PC-9 (cell line): Measurements from ENCODE around the gene PPP2R2B.

Experiments
- CTCF ChIP-seq: fragments of 200-600 bp; sonication (generic); conservative IDR thresholded peaks from 2 replicates; pipeline ENCODE4 v1.6.1; 2017; ENCODE audit warnings: mixed run types, antibody characterized with exemption, mild to moderate bottlenecking, moderate library complexity
- EZH2 ChIP-seq: fragments of 200-600 bp; sonication (generic); IDR thresholded peaks from 2 replicates; pipeline ENCODE4 v1.8.0; 2017; ENCODE audit warnings: antibody characterized with exemption, low read depth

- TF ChIP-seq CTCF = no peak
- no peak for TF ChIP-seq EZH2
Observed at GRCh38 chr5:146779211-146779869, 99.2 kb downstream of the PPP2R2B start.
